Measurements from ENCODE around the gene FKBP5.
"Not testable (repeated sequence)": the region's sequence is repeated elsewhere in the genome, so short reads cannot be mapped to it uniquely, and the experiment has no call there.

FKBP5 gene

DNA sequence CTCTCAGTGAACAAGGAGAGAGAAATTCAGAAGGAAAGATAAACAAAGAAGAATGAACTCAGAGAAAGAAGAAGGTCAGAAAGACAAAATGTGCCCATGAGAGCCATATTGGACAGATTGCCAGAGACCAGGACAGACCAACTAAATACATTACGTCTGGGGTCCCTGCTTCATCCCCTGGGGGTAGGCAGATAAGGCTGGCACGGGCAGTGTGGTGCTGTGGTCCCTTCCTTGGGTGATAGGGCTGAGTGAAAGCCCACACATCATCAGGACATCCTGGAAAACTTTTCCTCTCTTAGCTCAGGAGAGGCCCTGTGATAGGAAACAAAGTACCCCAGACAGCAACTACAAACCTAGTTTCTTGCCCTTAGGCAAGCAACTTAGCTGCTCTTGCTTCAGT is 34.9 kb upstream of the FKBP5 start:
- no peak for DNase-seq

DNA sequence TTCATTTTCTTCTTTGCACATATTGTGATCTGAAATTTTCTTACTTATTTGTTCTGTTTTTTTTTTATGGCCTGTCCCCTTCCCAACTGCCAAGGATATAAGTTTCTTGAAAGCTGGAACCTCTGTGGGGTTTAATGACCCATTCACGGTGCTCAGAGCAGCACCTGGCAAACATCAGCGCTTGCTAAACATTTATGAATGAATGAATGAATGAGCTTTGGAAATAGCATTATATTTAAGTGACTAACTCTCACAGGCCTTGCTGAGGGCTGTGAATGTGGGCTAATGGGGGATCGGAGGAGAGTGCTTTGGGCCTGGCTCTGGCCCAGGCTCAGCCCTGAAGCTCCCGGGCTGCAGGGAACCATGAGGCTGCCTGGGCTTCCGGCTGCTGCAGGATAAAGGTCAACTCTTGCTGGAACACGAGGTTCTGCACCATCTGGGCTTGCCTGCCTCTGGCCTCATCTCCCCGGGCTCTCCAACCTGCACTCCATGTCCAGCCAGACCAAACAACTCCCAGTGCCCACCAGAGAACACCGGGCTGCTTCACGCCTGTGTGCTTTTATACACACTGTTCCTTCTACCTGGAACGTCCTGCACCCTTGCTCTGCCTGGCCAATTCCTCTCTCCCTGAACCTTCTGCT is 33.5 kb upstream of the FKBP5 start:
- DNase-seq = no peak

DNA sequence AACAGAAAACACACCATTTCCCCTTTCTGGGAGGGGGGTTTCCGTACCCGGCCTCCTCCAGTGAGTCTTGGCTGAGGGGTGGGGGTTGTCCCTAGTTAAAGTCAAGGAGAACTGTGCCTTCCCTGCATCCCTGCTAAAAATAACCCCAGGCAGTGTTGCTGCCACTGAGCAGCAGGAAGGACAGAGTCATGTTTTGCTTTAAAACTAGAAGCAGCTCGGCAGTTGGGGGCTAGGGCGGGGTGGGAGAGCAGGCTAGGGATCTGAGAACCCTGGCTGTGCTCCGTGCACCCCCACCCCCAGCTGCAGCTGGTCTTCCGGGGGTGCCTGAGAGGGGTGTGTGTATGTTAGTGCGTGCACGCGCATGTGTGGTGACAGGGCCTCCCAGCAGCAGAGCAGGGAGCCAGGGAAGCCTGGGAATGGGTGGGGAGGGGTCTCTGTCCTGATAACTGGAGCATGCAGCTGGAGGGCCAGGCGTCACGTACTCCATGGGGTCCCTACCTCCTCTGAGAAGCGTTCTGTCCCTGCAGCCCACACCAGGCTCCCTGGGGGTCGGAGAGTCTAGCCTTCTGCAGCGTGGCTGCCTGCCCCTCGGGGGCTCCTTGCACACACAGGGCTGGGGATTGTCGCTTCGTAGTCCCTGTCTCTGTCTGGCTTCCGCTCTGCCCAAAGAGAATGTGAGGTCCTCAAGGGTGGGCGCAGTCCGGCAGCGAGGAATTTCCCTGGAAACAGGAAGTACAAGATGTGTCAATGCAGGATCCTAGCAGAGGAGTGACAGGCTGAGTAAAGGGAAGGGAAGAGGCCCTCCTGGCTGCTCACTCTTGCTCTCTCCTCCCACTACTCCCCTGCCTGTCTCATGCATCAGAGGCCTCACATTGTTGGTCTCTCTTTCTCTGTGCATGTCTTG is 31.4 kb upstream of the FKBP5 start:
- DNase-seq = no peak

DNA sequence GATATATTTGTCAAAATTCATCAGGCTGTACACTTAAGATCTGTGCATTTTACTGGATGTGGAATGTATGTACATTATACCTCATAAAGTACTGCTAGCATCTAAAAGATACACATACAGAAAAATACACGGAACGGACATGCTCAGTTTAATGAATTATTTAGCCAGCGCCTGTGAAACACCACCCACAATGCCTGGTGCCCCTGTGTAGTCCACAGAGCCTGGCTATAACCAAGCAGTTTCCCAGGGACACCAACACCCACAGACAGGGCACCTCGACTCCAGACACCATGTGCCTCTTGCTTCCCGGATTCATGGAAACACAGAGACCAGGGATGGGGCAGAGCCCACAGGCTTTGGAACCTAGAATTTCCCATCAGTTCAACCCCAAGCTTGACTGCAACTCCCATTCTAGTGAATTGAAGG is 30.7 kb upstream of the FKBP5 start:
- no peak for DNase-seq

DNA sequence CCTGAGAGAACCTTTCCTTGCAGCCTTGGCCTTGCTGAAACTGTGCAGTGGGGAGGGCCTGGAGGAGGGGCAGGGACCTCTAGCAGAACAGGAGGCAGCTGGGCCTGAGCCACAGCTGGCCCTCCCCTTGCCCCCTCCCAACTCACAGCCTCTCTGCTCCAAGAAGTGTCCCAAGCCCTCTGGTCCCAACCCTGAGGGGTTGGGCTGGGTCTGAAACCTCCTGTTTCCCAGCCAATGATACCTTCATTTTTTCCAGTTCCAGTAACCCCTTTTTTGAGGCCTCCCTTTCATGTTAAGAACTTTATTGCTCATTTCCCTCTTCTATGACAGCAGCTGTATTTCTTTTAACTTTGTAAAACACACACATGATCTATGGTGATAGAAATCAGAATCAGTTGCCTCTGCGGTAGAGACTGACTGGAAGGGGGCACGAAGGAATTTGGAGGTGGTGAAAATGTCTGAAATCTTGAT is 30.2 kb upstream of the FKBP5 start:
- no peak for DNase-seq

DNA sequence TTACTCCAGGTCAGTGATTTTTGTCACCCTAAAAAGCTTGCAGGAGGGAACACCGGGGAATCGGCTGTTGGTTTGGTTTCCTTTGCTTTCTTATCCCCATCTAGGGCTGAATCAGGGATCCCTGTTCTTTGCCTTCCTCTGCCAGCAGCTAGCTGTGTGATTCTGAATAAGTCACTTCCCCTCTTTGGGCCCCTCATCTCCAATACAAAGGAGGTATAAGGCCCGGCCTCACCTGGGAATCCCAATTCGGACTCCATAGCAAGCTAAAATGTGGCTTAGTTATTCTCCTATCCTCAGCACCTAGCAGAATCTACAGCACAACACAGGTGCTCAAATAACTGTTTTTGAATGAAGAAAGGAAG is 29.6 kb upstream of the FKBP5 start:
- no peak for DNase-seq

DNA sequence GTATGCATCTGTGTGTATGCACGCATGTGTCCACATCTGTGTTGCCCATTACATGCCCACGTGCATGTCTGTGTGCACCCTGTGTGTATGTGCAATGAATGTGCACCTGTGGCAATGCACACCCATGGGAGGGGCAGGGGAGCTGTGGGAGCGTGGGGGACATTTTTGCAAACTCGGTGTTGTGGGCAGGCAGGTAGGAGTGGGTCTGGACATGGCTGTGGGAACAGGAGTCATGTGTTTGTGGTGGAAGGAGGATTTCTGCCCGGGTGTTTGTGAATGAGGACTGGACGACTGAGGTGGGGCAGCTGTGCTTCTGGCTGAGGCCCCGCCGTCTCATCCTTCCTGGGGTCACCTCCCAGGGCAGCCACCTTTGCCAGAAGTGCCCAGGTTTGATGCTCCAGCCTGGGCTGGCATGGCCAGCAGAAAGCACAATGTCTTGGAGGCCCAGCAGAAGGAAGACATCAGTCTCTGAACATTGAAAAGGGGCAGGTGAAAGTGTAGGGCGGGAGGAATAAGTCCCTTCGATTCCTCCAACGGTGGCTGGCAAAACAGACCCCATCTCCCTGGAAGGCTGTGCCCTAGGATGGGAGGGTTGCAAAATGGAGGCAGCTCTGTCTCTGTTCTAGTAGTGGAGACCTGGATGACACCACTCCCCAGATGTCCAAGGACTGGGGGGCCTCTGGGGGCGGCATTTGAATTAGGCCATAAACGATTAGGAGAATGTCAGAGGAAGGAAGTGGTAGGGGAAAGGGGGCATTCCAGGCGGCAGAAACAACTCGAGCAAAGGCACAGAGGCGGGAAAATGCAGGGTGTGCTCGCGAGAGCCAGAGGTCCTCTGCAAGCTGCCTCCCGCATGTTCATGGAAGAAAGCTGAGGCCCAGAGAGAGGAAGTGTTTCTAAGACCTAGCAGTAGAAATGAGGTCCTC is 29.0 kb upstream of the FKBP5 start:
- DNase-seq = no peak

DNA sequence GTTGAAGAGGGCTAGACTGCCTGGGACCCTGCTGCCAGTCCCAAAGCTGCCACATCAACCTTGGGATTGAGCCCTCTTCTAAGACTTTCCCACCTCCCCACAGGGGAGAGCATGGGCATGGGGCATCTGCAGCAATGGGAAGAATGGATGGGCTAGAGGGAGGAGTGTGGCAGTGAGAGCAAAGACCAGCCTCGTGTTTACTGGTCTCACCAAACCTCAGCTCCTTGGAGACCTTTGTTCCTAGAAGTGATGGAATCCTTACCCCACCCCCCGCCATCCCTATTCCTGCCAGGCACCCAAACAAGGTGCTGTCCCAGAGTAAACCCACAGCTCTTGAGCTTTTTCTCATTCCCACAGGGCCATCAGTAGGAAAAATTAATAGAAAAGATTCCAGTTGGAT is 28.1 kb upstream of the FKBP5 start:
- no peak for DNase-seq

DNA sequence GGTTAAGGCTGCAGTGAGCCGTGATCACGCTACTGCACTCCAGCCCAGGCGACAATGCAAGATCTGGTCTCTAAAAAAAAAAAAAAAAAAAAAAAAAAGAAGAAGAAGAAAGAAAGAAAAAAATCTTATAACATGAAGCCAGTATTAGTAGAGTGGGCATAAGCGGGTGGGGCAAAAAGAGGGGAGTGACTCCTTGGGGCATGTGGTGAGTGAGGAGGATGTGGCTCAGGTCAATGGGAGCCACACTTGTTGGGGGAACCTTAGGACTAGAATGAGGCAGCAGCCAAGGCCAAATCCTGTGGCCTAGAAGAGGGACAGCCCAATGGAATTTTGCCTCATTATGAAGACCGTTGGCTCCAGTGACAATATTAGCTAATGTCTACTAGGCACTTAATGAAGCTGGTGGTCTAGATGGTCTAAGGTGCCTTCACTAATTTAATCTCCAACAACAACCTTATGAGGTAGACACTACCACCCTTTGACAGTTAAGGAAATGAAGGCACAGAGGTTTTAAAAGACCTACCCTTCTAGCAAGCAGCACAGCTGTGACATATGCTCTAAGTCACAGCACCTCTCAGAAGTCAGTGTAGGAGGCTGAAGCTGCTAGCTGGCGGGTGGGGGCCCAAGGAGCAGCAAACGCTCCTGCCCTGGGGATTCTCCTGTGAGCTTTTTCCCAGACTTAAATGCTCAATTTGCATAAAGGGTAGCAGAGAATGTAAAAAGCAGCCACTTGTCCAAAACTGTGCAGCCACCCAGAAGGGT is 24.5 kb upstream of the FKBP5 start:
- DNase-seq = no peak

DNA sequence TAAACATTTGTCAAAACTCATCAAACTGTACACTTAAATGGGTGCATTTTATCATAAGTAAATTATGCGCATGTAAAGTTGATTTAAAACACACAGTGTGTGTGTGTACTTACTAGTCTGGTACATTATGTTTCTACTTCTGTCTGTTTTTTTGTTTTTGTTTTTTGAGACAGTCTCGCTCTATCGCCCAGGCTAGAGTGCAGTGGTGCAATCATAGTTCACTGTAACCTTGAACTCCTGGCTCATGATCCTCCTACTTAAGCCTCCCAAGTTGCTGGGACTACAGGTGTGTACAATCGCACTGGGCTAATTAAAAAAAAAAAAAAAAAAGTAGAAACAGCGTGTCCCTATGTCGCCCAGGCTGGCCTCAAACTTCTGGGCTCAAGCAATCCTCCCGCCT is 23.0 kb upstream of the FKBP5 start:
- DNase-seq = no peak

DNA sequence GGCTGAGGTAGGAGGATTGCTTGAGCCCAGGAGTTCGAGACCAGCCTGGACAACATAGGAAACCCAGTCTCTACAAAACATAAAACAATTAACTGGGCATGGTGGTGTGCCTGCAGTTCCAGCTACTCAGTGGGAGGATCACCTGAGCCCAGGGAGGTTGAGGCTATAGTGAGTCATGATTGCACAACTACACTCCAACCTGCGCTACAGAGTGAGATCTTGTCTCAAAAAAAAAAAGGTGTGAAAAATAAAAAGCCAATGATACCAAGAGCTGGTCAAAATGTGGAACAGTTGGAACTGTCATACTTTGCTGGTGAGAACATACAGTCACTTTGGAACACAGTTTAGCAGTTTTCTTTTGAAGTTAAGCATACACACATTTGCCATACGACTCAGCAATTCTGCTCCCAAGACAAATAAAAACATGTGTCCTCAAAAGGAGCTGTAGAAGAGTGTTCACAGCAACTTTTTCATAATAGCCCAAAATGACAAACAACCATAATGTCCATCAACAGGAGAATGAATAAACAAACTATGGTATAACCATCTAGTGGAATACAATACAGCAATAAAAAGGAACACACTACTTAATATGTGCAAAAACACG is 21.6 kb upstream of the FKBP5 start:
- no peak for DNase-seq

DNA sequence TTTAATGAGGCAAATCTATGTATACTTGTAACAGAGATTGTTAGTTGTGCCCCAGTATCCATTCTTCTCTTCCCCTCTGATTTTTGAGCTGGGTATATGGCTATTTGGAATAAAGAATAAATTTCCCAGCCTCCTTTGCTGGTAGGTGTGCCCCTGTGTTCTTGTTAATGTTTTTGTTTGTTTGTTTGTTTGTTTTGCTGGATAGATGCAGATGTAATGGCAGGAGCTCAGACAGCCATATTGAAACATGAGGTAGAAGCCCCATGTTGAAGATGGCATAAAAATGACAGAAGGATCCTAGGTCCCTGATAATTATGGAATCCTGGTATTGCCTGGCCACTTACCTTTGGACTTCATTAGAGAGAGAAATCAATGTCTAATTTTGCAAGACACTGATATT is 19.9 kb upstream of the FKBP5 start:
- DNase-seq = no peak

DNA sequence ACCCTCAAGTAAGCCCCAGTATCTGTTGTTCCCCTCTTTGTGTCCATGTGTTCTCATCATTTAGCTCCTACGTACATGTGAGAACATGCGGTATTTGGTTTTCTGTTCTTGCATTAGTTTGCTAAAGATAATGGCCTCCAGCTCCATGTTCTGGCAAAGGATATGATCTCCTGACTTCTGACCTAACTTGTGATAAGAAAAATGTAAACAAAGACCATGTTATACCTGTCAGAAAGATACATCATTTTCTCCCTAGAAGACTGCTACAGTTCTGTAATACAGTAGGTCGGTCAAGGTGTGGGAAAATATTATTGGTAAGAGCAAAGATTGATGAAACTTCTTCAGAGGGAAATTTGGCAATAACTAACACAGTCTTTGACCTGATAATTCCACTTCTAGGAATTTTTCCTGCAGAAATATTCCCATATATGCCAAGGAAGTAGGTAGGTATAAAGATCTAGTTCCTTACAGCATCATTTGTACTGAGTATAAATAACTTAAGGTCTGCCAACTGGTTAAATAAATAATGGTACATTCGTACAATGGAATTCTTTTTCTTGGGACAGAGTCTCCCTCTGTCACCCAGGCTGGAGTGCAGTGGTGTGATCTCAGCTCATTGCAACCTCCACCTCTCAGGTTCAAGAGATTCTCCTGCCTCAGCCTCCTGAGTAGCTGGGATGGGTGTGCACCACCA is 19.1 kb upstream of the FKBP5 start:
- DNase-seq = no peak

DNA sequence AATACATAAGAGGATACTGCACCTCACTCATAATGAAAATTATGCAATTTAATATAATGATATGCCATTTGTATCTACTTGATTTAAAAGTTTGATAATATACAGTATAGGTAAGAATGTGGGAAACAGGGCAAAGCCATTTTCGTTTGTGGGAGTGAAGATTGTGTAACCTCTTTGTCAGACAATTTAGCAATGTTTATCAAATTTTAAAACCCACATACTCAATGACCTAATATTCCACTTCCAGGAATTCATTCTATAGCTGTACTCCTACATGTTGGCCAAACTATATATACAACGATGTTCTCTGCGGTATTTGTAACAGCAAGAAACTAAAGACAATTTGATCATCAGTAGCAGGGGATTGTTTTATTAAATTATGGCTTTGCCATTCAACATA is 17.8 kb upstream of the FKBP5 start:
- DNase-seq = no peak

DNA sequence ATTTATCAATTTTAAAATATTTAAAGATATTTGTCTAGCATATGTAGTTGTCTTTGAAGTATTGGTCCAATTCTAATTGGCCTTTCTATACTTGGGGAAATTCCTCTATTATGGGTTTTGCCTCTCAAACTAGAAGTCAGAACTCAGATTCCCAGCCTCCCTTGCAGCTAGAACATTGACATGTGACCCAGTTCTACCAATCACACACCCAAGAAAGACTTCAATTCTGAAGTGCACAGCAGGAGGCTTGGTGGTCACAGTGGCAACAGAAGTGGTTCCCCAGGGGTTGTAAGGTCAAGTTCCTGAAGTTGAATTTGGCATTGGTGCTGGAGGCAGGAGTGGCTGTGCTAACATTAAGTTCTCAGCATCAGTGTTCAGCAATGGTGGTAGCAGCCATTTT is 14.8 kb upstream of the FKBP5 start:
- no peak for DNase-seq

DNA sequence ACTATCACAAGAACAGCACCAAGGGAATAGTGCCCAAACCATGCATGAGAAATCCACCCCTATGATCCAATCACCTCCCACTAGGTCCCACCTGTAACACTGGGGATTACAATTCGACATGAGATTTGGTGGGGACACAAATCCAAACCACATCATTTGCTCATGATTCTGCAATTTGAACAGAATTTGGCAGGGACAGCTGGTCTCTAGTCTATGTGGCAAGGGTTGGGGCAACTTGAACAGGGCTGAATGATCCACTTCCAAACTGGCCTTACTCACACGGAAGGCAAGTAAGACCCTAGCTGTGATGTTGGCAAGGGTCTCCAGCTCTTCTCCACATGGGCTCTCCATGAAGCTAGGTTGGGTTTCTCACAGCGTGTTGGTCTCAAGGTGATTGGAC is 10.1 kb upstream of the FKBP5 start:
- no peak for DNase-seq

DNA sequence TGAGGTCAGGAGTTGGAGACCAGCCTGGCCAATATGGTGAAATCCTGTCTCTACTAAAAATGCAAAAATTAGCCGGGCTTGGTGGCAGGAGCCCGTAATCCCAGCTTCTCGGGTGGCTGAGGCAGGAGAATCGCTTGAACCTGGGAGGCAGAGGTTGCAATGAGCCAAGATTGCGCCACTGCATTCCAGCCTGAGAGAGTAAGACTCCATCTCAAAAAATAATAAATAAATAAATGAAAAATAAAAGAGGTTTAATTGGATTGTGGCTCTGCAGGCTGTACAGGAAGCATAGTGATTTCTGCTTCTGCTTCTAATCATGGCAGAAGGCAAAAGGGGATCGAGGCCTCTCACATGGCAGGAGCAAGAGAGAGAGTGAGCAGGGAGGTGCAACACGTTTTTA is 9.7 kb upstream of the FKBP5 start:
- DNase-seq = not testable (repeated sequence)

DNA sequence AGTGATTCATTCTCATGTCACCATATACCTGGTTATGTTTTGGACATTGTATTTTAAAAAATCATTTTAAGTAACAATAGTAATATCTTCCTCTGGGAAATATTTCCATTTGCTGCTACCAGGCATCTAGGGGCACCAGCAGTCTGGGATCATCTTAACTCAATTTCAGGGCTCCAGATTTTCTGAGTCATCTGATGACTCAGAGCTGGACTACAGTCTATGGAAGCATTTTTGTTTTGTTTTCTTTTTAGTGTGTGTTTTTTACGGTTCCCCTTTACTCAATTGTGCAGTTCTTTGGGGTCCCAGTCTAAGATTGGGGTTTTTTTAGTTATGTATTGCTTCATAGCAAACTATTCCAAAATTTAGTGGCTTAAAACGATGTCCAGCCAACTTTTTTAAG is 5.7 kb upstream of the FKBP5 start:
- DNase-seq = no peak

DNA sequence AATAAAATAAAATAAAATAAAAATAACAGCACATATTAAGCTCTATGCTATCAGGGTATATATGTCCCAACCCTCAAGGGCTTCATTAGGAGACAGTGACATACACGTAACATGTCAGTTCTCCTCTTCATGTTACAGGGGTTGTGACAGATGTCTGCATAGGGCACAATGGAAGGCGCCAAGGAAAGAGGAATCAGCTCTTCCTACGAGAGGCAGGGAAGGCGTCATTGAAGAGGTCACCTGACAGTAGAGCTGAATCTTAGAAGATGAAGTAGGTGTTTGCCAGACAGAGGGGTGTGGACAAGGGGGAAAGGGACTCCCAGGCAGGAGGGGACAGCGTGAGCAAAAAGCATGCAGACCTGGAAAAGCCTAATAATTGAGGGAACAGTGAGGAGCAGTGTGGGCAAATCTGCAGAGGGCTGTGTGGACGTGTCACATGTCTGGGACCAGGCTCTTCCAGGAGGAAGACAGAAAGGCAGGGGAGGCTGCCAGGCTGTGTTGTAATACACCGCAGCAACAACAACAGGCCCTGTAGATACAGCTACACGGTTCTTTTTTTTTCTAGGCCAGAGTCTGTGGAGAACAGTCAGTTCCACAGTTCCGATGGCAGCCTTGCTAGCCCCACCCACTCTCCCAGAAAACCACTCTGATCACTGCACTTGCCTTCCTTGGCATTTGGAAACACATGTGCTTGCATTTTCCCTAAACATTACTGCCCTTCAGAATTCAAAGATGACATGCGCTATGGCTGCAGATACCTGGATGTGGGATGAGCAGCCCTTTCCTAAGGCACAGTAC is 2.5 kb upstream of the FKBP5 start:
- no peak for DNase-seq

DNA sequence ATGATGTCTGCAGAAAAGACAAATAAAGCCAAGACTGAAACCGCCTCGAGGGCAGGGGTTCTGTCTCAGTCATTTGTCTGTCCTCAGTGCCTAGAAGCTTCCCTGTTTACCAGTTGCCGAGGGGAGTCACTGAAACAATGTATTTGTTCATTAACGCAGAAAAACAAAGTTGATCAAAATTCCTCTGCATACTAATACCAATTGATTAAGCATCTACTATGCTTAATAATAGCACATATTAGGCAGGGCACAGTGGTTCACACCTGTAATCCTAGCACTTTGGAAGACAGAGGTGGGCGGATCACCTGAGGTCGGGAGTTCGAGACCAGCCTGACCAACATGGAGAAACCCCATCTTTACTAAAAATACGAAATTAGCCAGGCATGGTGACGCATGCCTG is 1.8 kb upstream of the FKBP5 start:
- DNase-seq = no peak

DNA sequence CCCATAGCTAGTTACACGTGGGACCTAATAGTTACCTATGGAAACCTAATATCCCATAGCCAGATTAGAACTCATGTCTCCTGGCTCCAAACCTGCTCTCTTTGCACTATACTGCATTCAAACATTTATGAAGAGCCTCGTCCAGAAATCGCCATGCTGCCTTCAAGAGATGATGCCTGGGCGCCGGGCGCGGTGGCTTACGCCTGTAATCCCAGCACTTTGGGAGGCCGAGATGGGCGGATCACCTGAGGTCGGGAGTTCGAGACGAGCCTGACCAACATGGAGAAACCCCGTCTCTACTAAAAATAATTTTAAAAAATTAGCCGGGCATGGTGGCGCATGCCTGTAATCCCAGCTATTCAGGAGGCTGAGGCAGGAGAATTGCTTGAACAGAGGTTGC is 1.3 kb upstream of the FKBP5 start:
- not testable (repeated sequence) for DNase-seq

Measured in NCI-H187 (cell line).